PFSK-1 (cell line): ENCODE measurements around the gene TICRR.

Experiments
- FOXP2 ChIP-seq: optimal IDR thresholded peaks from 2 replicates; pipeline ENCODE3; 2011; ENCODE audit warnings: borderline replicate concordance, control low read depth, inconsistent platforms; ENCODE audit not compliant: insufficient read depth; ENCODE audit errors: extremely low read length, extremely low read depth
- POLR2AphosphoS5 ChIP-seq: IDR thresholded peaks from 2 replicates; pipeline ENCODE4 v1.6.1; 2012; ENCODE audit warnings: low read depth, mild to moderate bottlenecking, control low read depth, low read length, moderate library complexity
- REST ChIP-seq, 2 experiments: IDR thresholded peaks; 2 replicates each; pipeline versions ENCODE4 v1.6.1 to v1.8.0; 2011 to 2012; ENCODE audit warnings: low read depth in 2 of 2, low read length in 2 of 2, control low read depth in 1 of 2, inconsistent platforms in 1 of 2, mild to moderate bottlenecking in 1 of 2, moderate library complexity in 1 of 2; ENCODE audit not compliant: insufficient read depth in 1 of 2
- SIN3A ChIP-seq: IDR thresholded peaks from 2 replicates; pipeline ENCODE4 v1.6.1; 2012; ENCODE audit warnings: mild to moderate bottlenecking, low read length, moderate library complexity, borderline replicate concordance; ENCODE audit not compliant: insufficient read depth
- TAF1 ChIP-seq: IDR thresholded peaks from 2 replicates; pipeline ENCODE4 v1.6.1; 2012; ENCODE audit warnings: low read length, control low read depth, borderline replicate concordance; ENCODE audit not compliant: insufficient read depth

Gene TICRR

DNA sequence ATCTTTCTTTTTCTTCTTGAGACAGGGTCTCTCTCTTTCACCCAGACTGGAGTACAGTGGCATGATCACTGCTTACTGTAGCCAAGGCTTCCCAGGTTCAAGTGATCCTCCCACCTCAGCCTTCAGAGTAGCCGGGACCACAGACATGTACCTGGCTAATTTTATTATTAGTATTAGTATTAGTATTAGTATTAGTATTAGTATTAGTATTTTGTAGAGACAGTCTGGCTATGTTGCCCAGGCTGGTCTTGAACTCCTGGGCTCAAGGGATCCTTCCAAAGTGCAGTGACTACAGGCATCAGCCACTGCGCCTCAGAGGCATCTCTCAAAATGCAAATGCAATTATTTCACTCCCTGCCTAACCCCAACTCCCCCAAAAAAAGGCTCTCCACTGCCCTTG lies 78.3 kb downstream of the TICRR start:
- TF ChIP-seq SIN3A (no peak), POLR2AphosphoS5 (no peak), FOXP2 (no peak), TAF1 (no peak), REST (IDR thresholded peaks at IDR 0.05; ENCODE audit: insufficient read depth in 1 of 2, low read depth in 2 of 2, low read length in 2 of 2) (no peak)

GRCh38 chr15:89654301-89654761 lies 79.1 kb downstream of the TICRR start:
- TF ChIP-seq SIN3A (no peak), POLR2AphosphoS5 (no peak), TAF1 (no peak), FOXP2 (no peak), REST (IDR thresholded peaks at IDR 0.05; ENCODE audit: insufficient read depth in 1 of 2, low read depth in 2 of 2, low read length in 2 of 2) (no peak)

DNA sequence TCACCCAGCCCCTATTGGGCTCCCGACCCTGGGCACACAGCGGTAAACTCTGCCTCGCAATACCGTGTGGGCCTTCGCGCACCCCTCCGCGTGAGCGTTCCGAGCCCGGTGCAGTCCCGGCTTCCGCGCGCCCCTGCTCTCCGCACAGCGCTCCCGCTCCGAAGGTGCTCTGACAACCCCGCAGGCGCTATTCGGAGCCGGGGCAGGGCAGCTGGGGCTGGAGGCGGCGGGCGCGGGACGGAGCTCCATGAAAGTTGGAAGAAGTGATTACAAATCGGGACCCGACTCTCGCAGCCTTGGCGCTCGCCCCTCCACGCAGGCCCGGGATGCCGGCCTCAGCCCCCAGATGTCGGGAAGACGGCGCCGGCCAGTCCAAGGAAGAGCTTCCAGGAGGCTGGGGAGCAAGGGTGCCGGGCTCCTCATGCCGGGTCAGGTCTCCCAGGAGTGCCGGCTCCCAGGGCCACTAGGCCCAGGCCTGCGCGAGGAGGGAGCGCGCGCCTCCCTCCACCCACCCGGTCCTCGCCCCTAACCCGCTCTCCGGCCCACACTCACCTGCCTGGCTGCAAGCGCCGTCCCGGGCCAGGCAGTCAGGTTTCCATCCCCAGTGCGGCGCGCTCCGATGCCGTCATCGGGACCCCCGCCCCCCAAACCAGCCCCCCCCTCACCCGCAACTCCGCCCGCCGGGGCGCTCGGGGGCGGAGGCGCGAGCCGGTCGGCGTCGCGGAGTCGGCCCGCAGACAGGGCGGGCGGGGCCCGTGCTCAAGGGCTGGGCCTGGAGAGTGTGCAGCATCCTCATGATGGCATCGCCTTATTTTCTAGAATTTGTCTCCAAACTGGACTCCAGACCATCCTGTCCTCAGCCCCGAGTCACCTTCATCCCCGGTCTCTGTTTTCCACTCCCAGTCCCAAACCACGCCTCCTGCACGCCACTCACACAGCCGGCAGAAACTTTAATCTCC lies 79.9 kb downstream of the TICRR start, which contains the start of gene KIF7:
KIF7 (minus strand) TSS at position 621 of the 959 bp plus-strand sequence. CDS start 2,537 bp downstream, outside the sequence.
- TF ChIP-seq FOXP2 (peak; percentile 55), REST (IDR thresholded peaks at IDR 0.05; ENCODE audit: insufficient read depth in 1 of 2, low read depth in 2 of 2, low read length in 2 of 2) (no peak), SIN3A (no peak), POLR2AphosphoS5 (no peak), TAF1 (no peak)

DNA sequence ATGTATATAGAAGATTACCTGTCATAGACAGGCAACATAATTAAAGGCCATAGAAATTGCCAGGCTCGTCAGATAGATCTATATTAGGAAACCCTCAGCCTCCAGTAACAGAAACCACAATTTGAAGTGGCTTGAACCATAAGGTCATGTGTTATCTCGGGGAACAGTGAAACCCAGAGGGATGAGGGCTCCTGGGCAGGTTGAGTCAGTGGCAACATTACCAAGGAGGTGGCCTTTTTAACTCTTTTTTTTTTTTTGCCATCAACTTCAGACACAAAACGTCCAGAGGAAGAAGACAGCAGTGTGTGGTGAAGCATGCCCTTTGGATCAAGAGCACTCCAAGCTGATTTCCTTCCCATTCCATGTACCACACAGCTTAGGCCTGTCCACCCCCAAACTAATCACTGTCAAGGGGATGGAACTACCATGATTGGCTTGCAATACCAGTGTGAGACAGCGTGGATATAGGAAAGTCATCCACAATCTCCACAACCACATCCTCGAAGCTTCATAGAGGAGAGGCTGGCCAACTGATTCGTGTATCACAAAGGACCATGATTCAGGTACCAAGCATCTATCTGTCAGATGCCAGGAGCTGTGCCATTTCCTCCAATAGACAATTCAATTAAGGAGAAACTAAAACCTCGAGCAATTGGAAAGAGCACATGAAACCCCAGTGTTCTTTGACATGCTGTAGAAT lies 81.0 kb downstream of the TICRR start:
- no peak for TF ChIP-seq SIN3A
- no peak for TF ChIP-seq FOXP2
- TF ChIP-seq REST (IDR thresholded peaks at IDR 0.05; ENCODE audit: insufficient read depth in 1 of 2, low read depth in 2 of 2, low read length in 2 of 2), result no peak
- no peak for TF ChIP-seq POLR2AphosphoS5
- TF ChIP-seq TAF1, result no peak
